ENCODE measurements around the gene ITLN1. TPM values are rescaled to one million over a fixed set of nuclear protein-coding genes. Genes with fewer than 3 reads are reported as not detected.
"Not testable (repeated sequence)": the region's sequence is repeated elsewhere in the genome, so short reads cannot be mapped to it uniquely, and the experiment has no call there.

The ITLN1 gene
- polyA plus RNA-seq, 1 experiment, result not detected

DNA sequence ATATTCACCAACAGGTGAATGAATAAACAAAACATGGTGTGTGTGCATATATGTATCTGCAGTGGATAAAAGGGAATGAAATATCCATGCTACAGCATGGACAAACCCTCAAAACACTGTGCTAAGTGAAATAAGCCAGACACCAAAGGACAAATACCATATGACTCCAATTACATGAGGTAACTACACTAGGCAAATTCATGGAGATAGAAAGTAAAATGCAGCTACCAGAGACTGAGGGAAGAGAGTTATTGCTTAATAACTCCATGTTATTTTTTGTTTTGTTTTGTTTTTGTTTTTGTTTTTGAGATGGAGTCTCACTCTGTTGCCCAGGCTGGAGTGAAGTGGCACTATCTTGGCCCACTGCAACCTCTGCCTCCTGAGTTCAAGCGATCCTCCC lies 2.4 kb downstream of the ITLN1 start:
- ChIA-PET POLR2A (no interaction called here), CTCF (no interaction called here)
- DNase-seq (ENCODE audit: low read depth, low spot score), result no peak
- no peak overlapping the region for H3K4me3 ChIP-seq (ENCODE audit: low read depth, low read length)
- no peaks in the 10 kb centered on the region for H3K27me3 ChIP-seq (ENCODE audit: control insufficient read depth, insufficient read depth, low read length)
- no peaks in the 10 kb centered on the region for H3K9me3 ChIP-seq (ENCODE audit: control insufficient read depth, insufficient read depth, low read length)
- H3K27ac ChIP-seq (ENCODE audit: low read depth, low read length), result no peak overlapping the region
- TF ChIP-seq, protein P1, sequence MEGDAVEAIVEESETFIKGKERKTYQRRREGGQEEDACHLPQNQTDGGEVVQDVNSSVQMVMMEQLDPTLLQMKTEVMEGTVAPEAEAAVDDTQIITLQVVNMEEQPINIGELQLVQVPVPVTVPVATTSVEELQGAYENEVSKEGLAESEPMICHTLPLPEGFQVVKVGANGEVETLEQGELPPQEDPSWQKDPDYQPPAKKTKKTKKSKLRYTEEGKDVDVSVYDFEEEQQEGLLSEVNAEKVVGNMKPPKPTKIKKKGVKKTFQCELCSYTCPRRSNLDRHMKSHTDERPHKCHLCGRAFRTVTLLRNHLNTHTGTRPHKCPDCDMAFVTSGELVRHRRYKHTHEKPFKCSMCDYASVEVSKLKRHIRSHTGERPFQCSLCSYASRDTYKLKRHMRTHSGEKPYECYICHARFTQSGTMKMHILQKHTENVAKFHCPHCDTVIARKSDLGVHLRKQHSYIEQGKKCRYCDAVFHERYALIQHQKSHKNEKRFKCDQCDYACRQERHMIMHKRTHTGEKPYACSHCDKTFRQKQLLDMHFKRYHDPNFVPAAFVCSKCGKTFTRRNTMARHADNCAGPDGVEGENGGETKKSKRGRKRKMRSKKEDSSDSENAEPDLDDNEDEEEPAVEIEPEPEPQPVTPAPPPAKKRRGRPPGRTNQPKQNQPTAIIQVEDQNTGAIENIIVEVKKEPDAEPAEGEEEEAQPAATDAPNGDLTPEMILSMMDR (IDR thresholded peaks at IDR 0.05; ENCODE audit: low read depth, low read length), result no peak

- DNase-seq (ENCODE audit: low read depth, low spot score); H3K27me3 ChIP-seq (ENCODE audit: control insufficient read depth, insufficient read depth, low read length); H3K4me3 ChIP-seq (ENCODE audit: low read depth, low read length); H3K9me3 ChIP-seq (ENCODE audit: control insufficient read depth, insufficient read depth, low read length); CTCF ChIA-PET; H3K27ac ChIP-seq (ENCODE audit: low read depth, low read length): not testable (repeated sequence)
- POLR2A ChIA-PET, result interaction anchor here (0.6 kb wide), 1 partner anchor 115 kb away, joined by 3 read pairs; no protein-coding TSS in a partner anchor
These were observed 3.7 kb downstream of the ITLN1 start for GRCh38 chr1:160881264-160881663.

GRCh38 chr1:160880216-160880615 lies 4.8 kb downstream of the ITLN1 start:
- Histone ChIP-seq H3K4me3 (ENCODE audit: low read depth, low read length) (no peak overlapping the region), H3K27ac (ENCODE audit: low read depth, low read length) (no peak overlapping the region), H3K27me3 (ENCODE audit: control insufficient read depth, insufficient read depth, low read length) (no peaks in the 10 kb centered on the region), H3K9me3 (ENCODE audit: control insufficient read depth, insufficient read depth, low read length) (no peaks in the 10 kb centered on the region)
- TF ChIP-seq, protein P1 (IDR thresholded peaks at IDR 0.05; ENCODE audit: low read depth, low read length), result no peak
- ChIA-PET CTCF (interaction anchor here (0.7 kb wide), 2 partner anchors 23 to 46 kb away, joined by 3 read pairs; no protein-coding TSS in a partner anchor), POLR2A (no interaction called here)
- no peak for DNase-seq (ENCODE audit: low read depth, low spot score)

GRCh38 chr1:160879056-160879455 lies 5.9 kb downstream of the ITLN1 start:
- CTCF ChIA-PET, result no interaction called here
- DNase-seq (ENCODE audit: low read depth, low spot score), result no peak
- no peak overlapping the region for H3K4me3 ChIP-seq (ENCODE audit: low read depth, low read length)
- POLR2A ChIA-PET, result no interaction called here
- H3K27ac ChIP-seq (ENCODE audit: low read depth, low read length), result no peak overlapping the region
- no peaks in the 10 kb centered on the region for H3K9me3 ChIP-seq (ENCODE audit: control insufficient read depth, insufficient read depth, low read length)
- H3K27me3 ChIP-seq (ENCODE audit: control insufficient read depth, insufficient read depth, low read length), result no peaks in the 10 kb centered on the region
- TF ChIP-seq, protein P1 (IDR thresholded peaks at IDR 0.05; ENCODE audit: low read depth, low read length), result no peak

DNA sequence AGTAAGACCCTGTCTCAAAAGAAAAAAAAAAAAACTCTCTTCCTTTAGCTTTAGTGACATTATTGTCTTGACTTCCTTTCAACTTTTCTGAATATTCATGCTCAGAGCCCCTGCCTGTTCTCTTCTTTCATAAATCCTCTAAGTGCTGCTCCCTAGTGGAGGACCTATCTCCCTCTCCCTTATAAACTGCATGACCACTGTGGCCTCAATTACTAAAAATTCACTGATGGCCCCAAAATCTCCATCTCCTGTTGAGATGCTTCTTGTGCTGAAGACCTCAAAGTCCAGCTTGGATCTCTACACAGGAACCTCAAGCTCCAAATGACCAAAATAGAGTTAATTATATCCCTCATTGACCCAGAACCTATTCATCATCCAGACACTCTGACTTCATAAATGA lies 7.8 kb downstream of the ITLN1 start:
- Histone ChIP-seq H3K4me3 (ENCODE audit: low read depth, low read length) (no peak overlapping the region), H3K9me3 (ENCODE audit: control insufficient read depth, insufficient read depth, low read length) (no peaks in the 10 kb centered on the region), H3K27me3 (ENCODE audit: control insufficient read depth, insufficient read depth, low read length) (no peaks in the 10 kb centered on the region), H3K27ac (ENCODE audit: low read depth, low read length) (no peak overlapping the region)
- CTCF ChIA-PET, result interaction anchor here (0.7 kb wide), 1 partner anchor 289 kb away, joined by 3 read pairs; no protein-coding TSS in a partner anchor
- DNase-seq (ENCODE audit: low read depth, low spot score), result no peak
- POLR2A ChIA-PET, result interaction anchor here (0.7 kb wide), 1 partner anchor 325 kb away, joined by 3 read pairs; no protein-coding TSS in a partner anchor
- TF ChIP-seq, protein P1 (IDR thresholded peaks at IDR 0.05; ENCODE audit: low read depth, low read length), result no peak

DNA sequence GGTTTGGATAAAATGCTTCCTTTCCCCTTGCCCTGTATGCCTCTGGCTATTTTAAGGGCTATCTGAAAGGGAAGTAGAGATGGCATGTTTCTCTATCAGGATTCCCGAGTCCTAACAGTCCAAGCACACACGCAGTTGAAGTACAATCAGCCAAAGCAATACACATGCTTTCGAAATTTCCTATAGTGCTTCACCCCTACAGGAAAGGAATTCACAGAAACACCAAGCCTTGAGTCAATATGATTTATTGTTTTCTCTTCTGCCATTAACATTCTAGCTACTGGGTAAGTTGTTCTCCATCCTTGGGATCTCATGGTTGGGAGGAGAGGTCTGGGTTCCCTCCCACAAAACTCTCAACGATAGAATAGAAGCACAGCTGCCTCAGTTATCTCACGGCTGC lies 8.7 kb downstream of the ITLN1 start:
- ChIA-PET CTCF (no interaction called here), POLR2A (no interaction called here)
- no peak overlapping the region for H3K27ac ChIP-seq (ENCODE audit: low read depth, low read length)
- TF ChIP-seq, protein P1 (IDR thresholded peaks at IDR 0.05; ENCODE audit: low read depth, low read length), result no peak
- H3K9me3 ChIP-seq (ENCODE audit: control insufficient read depth, insufficient read depth, low read length), result no peaks in the 10 kb centered on the region
- DNase-seq (ENCODE audit: low read depth, low spot score), result no peak
- no peak overlapping the region for H3K4me3 ChIP-seq (ENCODE audit: low read depth, low read length)
- H3K27me3 ChIP-seq (ENCODE audit: control insufficient read depth, insufficient read depth, low read length), result no peaks in the 10 kb centered on the region

DNA sequence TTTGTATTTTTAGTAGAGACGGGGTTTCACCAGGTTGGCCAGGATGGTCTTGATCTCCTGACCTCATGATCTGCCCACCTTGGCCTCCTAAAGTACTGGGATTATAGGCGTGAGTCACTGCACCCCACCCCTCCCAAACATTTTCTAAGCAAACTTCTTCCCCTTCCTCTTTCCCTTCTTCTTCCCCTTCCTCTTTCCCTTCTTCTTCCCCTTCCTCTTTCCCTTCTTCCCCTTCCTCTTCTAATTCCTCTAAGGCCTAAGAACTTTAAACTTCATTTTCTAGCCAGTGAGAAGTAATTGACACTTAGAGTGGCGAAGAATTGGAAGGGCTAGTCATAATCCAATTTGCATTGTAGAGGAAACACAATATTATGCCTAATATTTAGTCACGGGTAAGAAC lies 9.4 kb downstream of the ITLN1 start:
- H3K9me3 ChIP-seq (ENCODE audit: control insufficient read depth, insufficient read depth, low read length); CTCF ChIA-PET; H3K4me3 ChIP-seq (ENCODE audit: low read depth, low read length); POLR2A ChIA-PET; H3K27me3 ChIP-seq (ENCODE audit: control insufficient read depth, insufficient read depth, low read length); H3K27ac ChIP-seq (ENCODE audit: low read depth, low read length); DNase-seq (ENCODE audit: low read depth, low spot score): not testable (repeated sequence)
